HG03108 (cell line): ENCODE results near the gene STYXL1.
"Not testable (repeated sequence)": the region's sequence is repeated elsewhere in the genome, so short reads cannot be mapped to it uniquely, and the experiment has no call there.

Experiments
- ATAC-seq: cut with Tn5 transposase; IDR thresholded peaks from one replicate; pipeline ENCODE4 v1.9.1; 2021; ENCODE audit warnings: moderate library complexity; ENCODE audit not compliant: unreplicated experiment

Gene STYXL1

DNA sequence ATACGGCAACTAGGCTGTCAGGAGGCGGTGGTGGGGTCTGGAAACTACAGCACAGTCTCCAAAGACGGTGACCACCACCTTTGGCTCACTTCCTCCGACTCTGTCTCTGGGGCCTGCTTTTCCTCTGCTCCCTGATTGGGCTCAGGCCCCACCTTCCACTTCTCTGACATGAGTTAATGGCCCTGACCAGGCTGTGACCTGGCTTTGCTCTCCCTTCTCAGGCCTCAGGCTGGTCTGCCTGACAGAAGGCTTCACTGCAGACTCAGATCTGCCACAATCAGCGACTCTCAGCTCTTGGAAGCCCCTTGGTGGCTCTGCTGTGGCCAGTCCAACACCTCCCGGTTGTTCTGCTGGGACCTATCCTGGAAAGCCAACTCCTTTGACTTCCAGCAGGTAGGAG is 7.7 kb downstream of the STYXL1 start:
- ATAC-seq: no peak

DNA sequence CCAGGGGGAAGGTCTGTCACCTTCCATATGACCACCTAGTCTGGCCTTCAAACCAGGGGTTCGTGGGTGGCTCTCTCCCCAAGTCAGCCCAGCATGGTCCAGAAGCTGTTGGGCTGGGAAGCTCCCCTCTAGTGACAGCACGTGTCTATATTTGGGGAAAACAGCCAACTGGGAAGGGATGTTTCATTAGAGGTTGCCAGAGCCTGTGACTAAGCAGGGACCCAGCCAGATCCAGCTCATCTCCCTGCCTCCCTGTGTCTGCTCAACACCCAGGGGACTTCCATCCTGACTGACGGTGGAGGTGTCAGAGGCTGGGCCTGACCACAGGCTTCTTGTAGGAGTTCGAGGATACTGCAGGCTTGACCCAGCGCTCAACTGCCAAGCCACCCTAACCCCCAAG is 10.5 kb downstream of the STYXL1 start:
- ATAC-seq: no peak

DNA sequence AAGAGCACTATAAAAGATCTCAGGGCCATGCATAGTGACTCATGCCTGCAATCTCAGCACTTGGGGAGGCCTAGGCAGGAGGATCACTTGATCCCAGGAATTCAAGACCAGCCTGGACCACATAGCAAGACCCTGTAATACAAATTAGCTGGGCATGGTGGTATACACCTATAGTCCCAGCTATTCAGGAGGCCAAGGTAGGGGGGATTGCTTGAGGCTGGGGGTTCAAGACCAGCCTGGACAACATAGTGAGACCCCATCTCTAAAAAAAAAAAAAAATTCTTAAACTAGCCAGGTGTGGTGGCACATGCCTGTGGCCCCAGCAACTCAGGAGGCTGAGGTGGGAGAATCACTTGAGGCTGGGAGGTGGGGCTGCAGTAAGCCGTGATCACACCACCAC is 15.8 kb downstream of the STYXL1 start:
- ATAC-seq: no peak

DNA sequence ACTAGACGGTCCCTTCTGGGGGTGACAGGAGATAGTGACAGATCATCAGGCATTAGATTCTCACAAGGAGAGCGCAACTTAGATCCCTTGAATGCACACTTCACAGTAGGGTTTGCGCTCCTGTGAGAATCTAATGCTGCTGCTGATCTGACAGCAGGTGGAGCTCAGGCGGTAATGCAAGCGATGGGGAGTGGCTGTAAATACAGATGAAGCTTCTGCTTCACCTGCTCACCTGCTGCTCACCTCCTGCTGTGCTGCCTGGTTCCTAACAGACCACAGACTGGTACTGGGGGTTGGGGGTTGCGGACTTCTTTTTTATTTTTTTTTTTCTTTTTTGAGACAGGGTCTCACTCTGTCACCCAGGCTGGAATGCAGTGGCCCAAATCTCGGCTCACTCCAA is 18.1 kb downstream of the STYXL1 start:
- ATAC-seq: not testable (repeated sequence)

DNA sequence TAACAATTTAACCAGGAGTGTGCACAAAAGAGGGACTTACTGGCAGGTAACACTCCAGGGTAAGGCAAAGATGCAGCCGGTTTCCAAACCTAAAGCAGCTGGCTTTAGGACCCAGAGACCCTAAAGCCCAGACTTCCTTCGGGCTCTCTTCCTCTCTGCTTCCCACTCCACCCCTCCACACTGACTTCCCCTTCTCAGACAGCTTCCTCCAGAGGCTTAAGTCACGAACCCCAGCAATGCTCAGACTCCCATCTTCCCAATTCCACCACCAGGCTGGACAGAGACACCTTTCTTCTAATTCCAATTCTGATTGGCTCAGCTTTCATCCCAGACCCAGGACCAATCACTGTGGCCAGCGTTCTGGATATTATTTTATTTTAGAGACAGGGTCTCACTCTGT is 24.8 kb downstream of the STYXL1 start:
- ATAC-seq: no peak

DNA sequence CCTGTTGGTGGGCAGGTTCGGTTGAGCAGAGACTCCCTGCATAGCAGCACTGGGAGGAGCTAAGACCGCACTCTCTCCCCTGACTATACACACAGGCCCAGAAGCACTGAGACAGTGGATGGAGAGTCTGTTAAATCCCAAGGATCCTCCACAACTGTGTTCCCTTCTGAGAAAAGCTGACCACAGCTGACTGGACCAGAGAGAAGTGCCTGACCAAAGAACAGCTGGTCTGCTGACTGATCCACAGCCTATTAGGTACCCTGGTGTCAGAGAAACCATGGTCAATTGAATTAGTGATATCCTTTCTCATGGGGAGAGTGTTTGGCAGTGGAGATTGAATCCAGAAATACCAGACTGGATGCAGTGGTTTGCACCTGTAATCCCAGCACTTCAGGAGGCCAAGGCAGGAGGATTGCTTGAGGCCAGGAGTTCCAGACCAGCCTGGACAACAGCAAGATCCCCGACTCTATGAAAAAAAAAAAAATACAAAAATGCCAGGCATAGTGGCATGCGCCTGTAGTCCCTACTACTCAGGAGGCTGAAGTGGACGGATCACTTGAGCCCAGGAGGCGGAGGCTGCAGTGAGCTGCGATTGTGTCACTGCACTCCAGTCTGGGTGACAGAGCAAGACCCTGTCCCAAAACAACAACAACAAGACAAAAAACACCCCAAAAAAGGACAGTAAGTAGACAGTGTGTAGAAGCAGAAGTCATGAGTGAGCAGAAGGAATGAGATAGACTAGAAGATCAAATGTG is 25.6 kb downstream of the STYXL1 start:
- ATAC-seq: no peak

DNA sequence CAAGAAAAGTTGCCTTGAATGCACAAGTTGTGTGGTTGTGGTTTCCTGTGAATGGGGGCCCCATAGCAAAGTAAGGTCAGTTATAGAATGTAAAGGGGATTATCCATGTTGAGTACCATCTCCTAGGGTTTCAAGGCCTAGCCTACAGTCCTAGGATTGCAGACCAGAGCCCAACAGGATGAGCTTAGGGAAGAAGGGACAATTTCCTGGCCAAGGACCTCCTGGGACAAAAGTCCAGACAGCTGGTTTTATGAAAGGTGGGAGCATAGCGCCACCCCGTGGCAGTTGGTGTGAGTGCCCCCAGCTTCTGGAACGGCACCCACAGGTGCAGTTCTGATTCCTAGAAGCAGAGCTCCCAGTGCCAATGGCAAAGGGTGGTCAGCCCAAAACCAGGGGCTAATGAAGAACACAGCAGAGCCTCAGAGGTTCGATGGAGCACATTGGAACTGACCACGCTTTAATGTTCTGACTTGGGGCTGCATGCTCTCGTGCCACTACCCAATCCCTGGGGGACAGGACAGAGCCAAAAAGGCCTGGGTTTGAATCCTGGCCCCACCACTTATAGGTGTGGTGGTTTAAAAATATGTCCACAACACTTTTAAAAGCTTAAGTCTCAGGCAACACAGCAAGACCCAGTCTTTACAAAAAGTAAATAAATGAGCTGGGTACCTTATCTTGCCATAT is 27.6 kb downstream of the STYXL1 start:
- ATAC-seq: no peak

DNA sequence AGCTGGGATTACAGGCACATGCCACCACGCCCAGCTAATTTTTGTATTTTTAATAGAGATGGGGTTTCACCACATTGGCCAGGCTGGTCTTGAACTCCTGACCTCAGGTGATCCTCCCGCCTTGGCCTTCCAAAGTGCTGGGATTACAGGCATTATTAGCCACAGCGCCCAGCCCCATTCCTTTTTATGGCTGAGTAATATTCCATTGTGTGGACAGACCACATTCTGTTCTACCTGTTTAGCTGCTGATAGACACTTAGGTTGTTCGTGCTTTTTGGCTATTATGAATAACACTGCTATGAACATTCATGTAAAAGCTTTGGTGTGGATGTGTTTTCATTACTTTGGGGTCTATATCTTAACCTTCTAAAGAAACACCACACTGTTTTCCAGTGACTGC is 29.3 kb downstream of the STYXL1 start:
- ATAC-seq: not testable (repeated sequence)

DNA sequence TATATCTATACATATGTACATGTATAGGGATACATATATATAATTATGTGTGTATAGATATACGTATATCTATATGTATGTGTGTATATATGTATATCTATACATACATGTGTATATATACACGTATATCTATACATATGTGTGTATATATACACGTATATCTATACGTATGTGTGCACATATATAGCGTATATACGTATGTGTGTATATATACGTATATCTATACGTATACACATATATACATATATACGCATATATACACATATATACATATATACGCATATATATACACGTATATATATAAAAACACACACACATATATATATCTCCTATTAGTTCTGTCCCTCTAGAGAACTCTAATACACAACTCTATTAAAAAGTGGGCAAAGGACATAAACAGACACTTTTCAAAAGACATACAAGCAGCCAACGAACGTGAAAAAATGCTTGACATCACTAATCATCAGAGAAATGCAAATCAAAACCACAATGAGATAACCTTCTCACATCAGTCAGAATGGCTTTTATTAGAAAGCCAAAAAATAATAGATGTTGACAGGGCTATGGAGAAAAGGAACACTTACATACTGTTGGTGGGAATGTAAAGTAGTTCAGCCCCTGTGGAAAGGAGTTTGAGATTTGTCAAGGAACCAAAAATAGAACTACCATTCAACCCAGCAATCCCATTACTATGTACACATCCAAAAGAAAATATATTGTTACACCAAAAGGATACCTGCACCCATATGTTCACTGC is 31.4 kb downstream of the STYXL1 start:
- no peak for ATAC-seq

DNA sequence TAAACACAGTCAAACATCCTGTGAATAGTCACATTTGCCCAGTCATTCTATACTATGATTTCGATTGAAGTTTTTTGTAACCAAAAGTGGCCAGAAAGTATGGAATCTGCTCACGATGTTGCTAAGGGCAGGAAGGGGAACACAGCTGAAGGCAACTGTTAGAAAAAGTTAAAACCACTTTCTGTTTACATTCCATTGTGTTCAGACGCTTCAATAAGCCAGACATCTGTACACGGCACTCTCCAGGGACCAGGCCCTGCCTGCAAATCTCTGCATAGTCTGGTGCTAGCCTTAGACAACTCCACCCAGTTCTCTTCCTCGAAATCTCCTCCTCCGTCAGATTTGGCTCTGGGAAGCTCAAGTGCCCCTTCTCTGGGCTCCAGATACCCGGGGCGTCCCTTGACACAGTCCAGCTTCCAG is 36.3 kb downstream of the STYXL1 start:
- ATAC-seq: no peak

DNA sequence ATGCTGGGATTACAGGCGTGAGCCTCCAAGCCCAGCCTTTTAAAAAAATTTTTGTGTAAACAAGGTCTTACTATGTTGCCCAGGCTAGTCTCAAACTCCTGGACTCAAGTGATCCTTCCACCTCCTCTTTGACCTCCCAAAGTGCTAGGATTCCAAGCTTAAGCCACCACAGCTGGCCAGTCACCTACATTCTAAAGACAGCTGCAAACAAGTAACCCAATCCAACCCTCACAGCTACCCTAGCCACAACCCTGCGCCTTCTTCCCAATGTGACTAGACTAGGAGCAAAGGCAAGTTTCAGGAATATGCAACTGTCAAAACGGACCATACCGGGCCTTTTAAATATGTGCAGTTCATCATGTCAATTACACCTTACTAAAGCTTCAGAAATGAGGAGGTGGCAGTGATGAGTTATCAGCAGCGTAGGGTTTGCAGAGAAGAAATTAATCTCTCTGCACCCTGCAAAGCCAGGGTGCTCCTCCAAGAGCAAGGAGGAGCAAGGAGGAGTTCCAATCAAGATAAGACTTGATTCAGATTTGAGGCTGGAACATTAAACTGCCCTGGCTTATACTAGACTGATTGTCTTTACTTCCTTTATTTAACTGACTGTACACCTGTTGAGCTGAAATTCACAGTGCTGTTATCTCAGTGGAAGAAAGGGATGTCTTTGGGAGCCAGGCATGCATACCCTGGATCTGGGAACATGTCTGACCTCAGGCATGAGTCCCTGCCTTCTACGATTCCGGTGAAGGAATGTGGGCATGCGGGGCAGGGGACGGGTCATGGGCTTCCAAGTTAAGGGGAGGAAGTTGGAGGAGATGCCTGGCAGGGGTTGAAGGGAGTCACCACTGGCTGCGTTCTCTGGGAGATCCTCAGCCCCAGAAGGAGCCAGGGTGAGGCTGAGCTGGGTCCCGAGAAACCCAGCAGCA is 37.9 kb downstream of the STYXL1 start:
- no peak for ATAC-seq

DNA sequence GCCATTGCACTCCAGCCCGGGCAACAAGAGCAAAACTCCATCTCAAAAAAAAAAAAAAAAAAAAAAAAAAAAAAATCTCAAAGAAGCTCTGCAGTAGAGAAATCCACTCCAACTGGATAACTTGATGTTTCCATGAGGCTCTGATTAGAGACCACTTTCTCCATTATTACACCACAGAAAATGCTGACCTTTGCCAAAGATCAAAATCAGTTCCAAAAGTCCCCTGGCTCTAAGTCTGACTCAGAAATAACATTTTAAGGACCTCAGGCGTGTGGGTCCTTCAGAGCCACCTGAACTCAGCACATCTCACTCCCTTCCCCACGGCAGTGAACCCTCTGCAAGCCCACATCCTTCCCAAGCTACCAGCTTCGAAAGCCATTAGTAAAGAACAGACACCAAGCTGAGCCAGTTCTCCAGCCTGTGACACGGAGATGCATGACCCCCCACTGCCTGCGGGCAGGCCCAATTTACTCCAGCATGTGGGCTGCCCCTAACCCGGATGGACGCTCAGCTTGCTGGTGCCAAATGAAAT is 39.6 kb downstream of the STYXL1 start:
- no peak for ATAC-seq

DNA sequence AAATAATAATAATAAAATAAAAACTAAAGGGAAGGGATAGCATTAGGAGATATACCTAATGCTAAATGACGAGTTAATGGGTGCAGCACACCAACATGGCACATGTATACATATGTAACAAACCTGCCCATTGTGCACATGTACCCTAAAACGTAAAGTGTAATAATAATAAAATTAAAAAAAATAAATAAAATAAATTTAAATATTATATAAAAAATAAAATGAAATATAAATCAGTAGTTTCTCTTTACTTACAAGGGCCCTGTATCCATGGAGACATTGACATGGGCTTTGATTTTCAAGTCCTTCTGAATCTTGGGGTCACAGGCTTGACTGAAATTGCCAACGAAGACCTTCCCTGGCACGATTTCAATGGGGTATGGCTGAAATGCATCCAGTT is 42.8 kb downstream of the STYXL1 start:
- not testable (repeated sequence) for ATAC-seq

DNA sequence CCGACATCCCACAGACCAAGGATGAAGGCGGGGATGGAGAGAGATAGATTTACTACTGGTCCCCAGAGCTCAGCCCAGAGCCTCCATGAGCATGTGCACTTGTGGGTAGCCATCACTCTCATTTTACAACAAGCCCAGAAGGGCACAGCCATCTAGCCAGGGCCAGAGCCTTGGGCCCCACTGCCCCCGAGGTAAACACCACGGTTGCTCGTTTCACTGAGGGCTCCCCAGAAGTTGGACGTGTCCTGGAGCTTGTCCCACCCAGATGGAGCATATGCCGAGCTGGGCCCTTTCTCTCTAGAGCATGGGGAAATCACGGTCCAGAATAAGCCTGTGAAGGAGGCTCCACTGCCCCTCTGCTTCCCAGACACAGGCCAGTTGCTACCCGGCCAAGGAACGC is 44.4 kb downstream of the STYXL1 start:
- no peak for ATAC-seq

DNA sequence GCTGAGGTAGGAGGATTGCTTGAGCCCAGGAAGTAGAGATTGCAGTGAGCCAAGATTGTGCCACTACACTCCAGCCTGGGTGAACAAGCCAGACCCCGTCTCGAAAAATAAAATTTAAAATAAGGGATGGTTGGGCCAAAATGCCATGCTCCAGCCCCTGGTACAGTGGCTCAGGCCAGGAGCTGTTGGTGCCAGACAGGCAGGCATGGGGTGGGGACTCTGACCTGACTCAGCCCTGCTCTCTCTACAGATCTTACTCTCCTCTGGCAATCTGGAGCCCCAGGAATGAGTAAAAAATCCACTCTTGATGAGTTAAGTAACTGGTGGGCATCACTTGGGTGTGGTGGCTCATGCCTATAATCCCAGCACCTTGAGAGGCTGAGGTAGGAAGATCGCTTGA is 45.0 kb downstream of the STYXL1 start:
- no peak for ATAC-seq

DNA sequence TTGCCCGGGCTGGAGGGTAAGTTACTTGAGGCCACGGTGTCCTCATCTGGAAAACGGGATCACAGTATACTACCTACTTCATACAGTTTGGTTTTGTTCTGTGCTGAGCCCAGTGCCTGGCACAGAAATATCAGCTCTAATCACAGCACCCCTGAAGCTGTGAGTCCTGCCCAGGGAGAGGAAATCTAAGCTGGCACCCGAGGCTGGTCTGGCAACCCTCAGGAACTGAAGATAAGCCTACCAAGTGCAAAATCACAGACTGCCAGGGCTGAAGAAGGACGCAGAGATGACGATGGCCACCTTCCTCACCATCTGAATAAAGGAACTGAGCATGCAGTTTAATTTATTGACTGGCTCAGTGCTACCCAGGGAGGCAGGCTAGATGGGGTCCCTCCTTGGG is 45.7 kb downstream of the STYXL1 start:
- no peak for ATAC-seq

DNA sequence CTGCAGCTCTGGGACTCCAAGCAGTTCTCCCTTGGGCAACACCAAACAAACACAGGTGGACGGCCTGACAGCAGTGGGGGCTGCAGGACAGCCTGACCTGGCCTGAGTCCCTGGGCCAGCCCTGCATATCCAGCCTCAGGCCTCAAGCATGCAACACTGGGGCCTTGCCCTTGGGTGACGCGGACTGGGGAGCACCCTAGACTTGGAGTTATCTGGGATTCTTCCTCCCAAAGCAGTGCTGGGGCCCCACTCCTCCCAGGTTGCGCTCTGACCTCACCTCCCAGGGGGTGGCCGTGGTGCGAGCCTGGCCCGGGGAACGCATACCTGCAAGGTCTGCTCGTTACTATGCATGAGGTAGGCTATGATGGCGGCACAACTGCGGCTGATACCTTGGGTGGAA is 47.2 kb downstream of the STYXL1 start:
- no peak for ATAC-seq

DNA sequence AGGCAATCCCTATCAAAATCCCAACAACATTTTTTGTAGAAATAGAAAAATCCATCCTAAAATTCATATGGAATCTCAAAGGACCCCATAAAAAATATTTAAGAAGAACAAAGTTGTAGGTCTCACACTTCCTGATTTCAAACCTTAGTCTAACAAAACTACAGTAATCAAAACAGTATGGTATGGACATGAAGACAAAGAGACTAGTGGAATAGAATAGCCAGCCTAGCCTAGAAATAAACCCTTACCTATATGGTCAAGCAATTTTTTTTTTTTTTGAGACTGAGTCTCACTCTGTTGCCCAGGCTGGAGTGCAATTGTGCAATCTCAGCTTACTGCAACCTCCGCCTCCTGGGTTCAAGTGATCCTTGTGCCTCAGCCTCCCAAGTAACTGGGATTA is 49.8 kb downstream of the STYXL1 start:
- no peak for ATAC-seq

DNA sequence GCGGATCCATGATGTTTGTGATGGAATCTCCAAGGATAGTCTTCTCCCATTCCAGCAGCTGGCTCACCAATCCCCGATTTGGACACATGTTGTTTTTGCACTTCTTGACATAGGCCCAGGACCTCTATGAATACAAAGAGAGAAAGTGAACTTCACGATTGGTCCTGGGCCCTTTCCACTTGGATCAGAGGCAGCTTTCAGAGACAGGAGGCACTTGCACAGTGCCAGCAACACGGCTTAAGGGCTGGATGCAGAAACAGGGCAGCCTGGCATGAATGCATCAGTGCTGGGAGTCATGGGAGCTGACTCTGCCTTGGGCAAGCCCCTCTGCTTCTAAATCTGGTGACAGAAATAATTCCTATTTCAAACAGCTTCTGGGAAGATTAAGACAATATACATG is 51.3 kb downstream of the STYXL1 start:
- ATAC-seq: no peak

DNA sequence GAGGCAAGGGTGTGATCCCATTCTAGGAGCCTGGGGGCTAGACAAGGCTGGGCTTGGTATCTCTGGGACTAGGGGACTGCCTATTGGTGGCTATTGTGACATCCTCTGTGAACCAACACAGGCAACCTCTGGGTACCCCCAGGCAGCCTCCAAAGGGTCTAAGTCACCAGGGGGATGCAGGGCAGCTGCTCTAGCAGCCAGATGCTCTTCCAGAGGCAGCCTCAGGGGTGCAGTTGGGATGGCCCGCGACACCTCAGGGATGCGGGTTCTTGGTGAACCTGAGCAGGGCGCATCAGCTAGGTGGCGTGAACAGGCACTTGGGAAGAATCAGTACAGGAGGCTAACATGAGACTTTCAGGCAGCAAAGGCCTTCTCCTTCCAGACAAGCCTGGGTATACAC is 51.8 kb downstream of the STYXL1 start:
- no peak for ATAC-seq

DNA sequence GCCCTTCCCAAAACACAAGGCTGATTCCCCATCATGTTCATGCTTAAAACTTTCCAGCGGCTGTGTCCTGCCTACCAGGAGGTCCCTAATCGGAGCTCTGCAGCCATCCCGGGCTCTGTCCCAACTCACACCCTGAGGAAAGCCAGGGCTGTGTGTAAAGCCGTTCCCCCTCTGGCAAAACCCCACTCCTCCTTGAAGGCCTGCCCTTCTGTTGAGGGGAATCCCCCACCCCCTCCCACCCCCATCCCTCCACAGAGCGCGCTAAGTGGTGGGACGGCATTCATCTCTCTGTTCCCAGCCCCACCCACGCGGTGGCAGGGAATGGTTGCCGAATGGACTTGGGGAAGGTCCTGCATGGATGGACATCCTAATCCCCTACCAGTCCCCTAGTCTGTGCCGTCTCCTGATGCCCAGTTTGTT is 52.7 kb downstream of the STYXL1 start:
- ATAC-seq: no peak
